Left lung (tissue), 10 donors: Measurements from ENCODE around the gene ALPK1. TPM values are rescaled to one million over a fixed set of nuclear protein-coding genes. Genes with fewer than 3 reads are reported as not detected.

ENCODE experiments used
- ATAC-seq: fragments of 200-7000 bp; cut with Tn5 transposase; one replicate; pipeline ENCODE4 v1.9.1; 2020; ENCODE audit warnings: moderate library complexity
- DNase-seq, 4 donors: peaks; one replicate each; pipeline ENCODE4 v3.0.0-alpha.2; 2013 to 2020
- H3K27ac ChIP-seq, 2 donors: fragments of 200-600 bp; sonication (generic) in 1 of 2; one replicate each; pipeline versions ENCODE4 v1.5.0 to v1.8.0; 2020 to 2021
- H3K27me3 ChIP-seq, 2 donors: fragments of 200-600 bp; sonication (generic) in 1 of 2; one replicate each; pipeline versions ENCODE4 v1.5.0 to v1.8.0; 2020 to 2021
- H3K36me3 ChIP-seq, 2 donors: fragments of 200-600 bp; sonication (generic) in 1 of 2; one replicate each; pipeline versions ENCODE4 v1.5.0 to v1.8.0; 2020 to 2021
- H3K4me1 ChIP-seq, 2 donors: fragments of 200-600 bp; one replicate each; pipeline ENCODE4 v1.8.0; 2021
- H3K4me3 ChIP-seq, 2 donors: fragments of 200-600 bp; sonication (generic) in 1 of 2; one replicate each; pipeline versions ENCODE4 v1.5.0 to v1.8.0; 2020 to 2021; ENCODE audit warnings: mild to moderate bottlenecking in 1 of 2
- H3K9me3 ChIP-seq, 2 donors: fragments of 200-600 bp; sonication (generic) in 1 of 2; one replicate each; pipeline versions ENCODE4 v1.5.0 to v1.8.0; 2020 to 2021
- CTCF ChIP-seq, 2 donors: fragments of 200-600 bp; sonication (generic) in 1 of 2; IDR thresholded peaks; one replicate each; pipeline versions ENCODE4 v1.5.0 to v1.8.0; 2021; ENCODE audit warnings: antibody characterized with exemption in 2 of 2
- intact Hi-C, 2 donors: fragments of 100-400 bp; cut with DNase I; formaldehyde crosslinking; loops; one replicate each; pipeline versions ENCODE4 v1.11.2 to v1.14.2; 2022
- polyA plus RNA-seq, 6 donors: library from polyadenylated mRNA; unstranded; fragments of 120-200 nt; gene quantifications; one replicate each; pipeline ENCODE4 v1.2.1, GENCODE V29; 2013; ENCODE audit not compliant: insufficient read length in 6 of 6
- total RNA-seq, 2 donors: library from RNA; stranded (reverse); fragmentation: NEBNext Ultra II Directional; extraction: Animal tissue kit (Norgen Biotek cat#: 25700); gene quantifications; one replicate each; pipeline ENCODE4 v1.2.1, GENCODE V29; 2021
- donor health status: DM: no; HTN: yes; CAD: no.
- donor health status: DM: no; HTN: no; CAD: no.

Gene ALPK1
- total and polyA plus RNA-seq, 8 donors, result 16.3 to 38.5 (median 22.1) TPM

- Histone ChIP-seq H3K27ac (no peak overlapping the region), H3K27me3 (no peaks in the 10 kb centered on the region), H3K36me3 (no peaks in the 10 kb centered on the region), H3K4me1 (no peaks in the 10 kb centered on the region), H3K4me3 (no peak overlapping the region), H3K9me3 (peaks cover 0 to 19% of the 10 kb centered on the region in 2 donors)
- intact Hi-C loops, result no loop called here
- TF ChIP-seq CTCF (IDR thresholded peaks at IDR 0.05), result no peak
- DNase-seq, result no peak
- ATAC-seq, result no peak
Observed at GRCh38 chr4:112370466-112370865, 73.3 kb downstream of the ALPK1 start.

- H3K27ac ChIP-seq, result no peak overlapping the region
- no peak overlapping the region for H3K4me3 ChIP-seq
- intact Hi-C loops, result no loop called here
- no peaks in the 10 kb centered on the region for H3K36me3 ChIP-seq
- no peak for TF ChIP-seq CTCF (IDR thresholded peaks at IDR 0.05)
- H3K4me1 ChIP-seq, result no peaks in the 10 kb centered on the region
- ATAC-seq, result no peak
- peaks cover 0 to 14% of the 10 kb centered on the region in 2 donors for H3K9me3 ChIP-seq
- no peak for DNase-seq
- no peaks in the 10 kb centered on the region for H3K27me3 ChIP-seq
Observed at GRCh38 chr4:112371361-112371760, 74.2 kb downstream of the ALPK1 start.

- no peak for ATAC-seq
- Histone ChIP-seq H3K4me3 (no peak overlapping the region), H3K4me1 (no peaks in the 10 kb centered on the region), H3K9me3 (no peaks in the 10 kb centered on the region), H3K36me3 (peaks cover 0 to 30% of the 10 kb centered on the region in 2 donors), H3K27ac (no peak overlapping the region), H3K27me3 (no peaks in the 10 kb centered on the region)
- DNase-seq, result no peak
- intact Hi-C loops, result no loop called here
- TF ChIP-seq CTCF (IDR thresholded peaks at IDR 0.05), result no peak
Observed at GRCh38 chr4:112374850-112375249, 77.7 kb downstream of the ALPK1 start.

- no peak overlapping the region for H3K27ac ChIP-seq
- H3K27me3 ChIP-seq, result no peaks in the 10 kb centered on the region
- no peaks in the 10 kb centered on the region for H3K9me3 ChIP-seq
- ATAC-seq (no peak), DNase-seq (no peak)
- no peaks in the 10 kb centered on the region for H3K4me1 ChIP-seq
- peaks cover 0 to 38% of the 10 kb centered on the region in 2 donors for H3K36me3 ChIP-seq
- TF ChIP-seq CTCF (IDR thresholded peaks at IDR 0.05), result no peak
- intact Hi-C loops, result no loop called here
- H3K4me3 ChIP-seq, result no peak overlapping the region
Observed at GRCh38 chr4:112377171-112377570, 80.0 kb downstream of the ALPK1 start.

- no peak for DNase-seq
- Histone ChIP-seq H3K4me3 (no peak overlapping the region), H3K27ac (no peak overlapping the region), H3K9me3 (no peaks in the 10 kb centered on the region), H3K4me1 (no peaks in the 10 kb centered on the region), H3K36me3 (peaks cover 0 to 44% of the 10 kb centered on the region in 2 donors), H3K27me3 (no peaks in the 10 kb centered on the region)
- no peak for ATAC-seq
- intact Hi-C loops, result no loop called here
- TF ChIP-seq CTCF (IDR thresholded peaks at IDR 0.05), result no peak
Observed at GRCh38 chr4:112377594-112378242, 80.5 kb downstream of the ALPK1 start.
